NCI-H1105 (cell line): ENCODE results near the gene NUTM2E.
A peak's percentile ranks its signal among the peaks of the same experiment; 100 is the strongest.
"Not testable (repeated sequence)": the region's sequence is repeated elsewhere in the genome, so short reads cannot be mapped to it uniquely, and the experiment has no call there.

Experiments used
- DNase-seq: peaks from one replicate; lab custom pipeline; 2025; lab: John Stamatoyannopoulos, UW

Gene NUTM2E, protein sequence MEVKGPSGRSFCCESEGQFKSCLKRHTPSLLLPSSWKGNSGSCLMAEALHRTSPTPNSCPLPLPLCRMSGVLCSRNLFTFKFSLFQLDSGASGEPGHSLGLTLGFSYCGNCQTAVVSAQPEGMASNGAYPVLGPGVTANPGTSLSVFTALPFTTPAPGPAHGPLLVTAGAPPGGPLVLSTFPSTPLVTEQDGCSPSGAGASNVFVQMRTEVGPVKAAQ (N-terminal part only)

DNA sequence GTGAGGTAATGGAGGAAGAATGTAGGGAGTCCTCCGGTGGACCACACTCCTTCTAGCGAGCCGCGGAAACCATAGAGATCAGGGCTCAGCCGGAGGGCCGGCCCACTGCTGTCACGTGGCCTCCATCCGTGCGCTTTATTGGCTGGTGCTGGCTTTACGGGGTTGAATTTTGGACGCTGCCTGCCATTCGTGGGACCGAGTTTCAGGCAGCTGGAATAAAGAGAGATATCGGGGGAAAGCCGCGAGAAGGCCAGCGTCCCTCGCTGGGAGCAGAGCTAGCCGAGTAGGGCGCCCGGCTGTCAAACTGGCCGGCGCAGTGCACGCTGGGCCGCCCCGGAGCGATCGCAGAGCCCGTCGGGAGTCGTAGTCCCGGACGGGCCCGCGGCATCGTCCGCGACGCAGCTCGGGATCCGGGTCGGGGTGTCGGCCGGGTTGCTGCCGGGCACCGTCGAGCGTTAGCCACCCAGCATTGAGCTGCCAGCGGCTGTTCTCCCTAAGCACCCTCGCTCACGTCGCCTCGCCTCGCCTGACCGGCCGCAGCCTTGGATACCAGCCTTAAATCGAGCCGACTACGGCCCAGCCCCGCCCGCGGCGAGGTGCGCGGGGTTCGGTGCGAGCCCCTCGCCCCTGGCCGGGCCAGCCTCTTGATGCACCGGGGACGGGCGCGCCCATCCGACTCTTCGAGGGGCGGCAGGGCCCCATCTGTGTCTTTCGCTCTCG, at the start of gene NUTM2E:
TSS of gene NUTM2E (plus strand) at position 244 of the 720 bp plus-strand sequence. CDS start 15,002 bp downstream, outside the sequence.
- DNase-seq, result peak; percentile 10

DNA sequence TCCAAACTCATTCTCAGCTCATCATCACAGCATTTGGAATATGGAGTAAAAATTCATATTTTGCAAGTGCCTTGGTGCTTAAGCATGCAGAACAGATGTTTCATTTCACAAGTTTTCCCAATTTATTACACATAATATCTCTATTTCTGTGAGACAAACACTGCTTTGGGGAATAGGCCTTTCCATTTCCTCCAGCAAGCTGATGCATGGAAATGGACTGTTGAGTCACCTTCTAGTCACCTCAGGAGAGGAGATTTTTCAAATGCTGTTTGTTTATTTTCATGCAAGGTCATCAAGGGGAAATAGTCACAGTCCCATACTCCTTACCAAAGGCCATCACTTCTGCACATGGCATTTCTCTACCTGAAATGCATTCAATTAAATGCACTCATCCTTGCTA, 48.5 kb upstream of the NUTM2E start:
- not testable (repeated sequence) for DNase-seq

DNA sequence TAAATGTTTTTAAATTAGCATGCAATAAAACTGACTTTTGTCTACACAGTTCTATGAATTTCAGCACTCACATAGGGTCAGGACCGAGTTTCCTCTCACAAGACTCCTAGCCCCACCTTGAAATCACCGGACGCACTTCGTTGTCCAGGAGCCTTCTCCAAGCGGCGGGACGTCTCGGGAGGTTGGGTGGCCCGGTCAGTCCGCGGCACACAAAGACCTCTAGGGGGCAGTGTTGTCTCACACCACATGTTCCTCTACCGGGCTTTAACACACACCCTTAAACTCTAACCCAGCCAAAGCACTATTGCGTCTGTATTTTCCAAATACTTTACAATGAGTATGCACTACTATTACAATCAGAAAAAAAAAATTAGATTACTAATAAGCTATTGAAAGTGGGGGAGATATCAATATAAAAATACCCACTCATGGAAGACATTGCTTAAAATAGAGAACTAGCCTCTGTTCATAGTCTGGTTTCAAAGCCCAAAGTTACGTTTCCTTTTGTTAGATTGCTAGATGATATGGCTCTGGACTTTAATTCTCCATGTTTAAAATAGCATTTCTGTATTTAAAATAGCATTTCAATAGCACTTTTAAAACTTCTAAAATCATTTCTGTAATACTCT, 47.1 kb upstream of the NUTM2E start:
- not testable (repeated sequence) for DNase-seq

DNA sequence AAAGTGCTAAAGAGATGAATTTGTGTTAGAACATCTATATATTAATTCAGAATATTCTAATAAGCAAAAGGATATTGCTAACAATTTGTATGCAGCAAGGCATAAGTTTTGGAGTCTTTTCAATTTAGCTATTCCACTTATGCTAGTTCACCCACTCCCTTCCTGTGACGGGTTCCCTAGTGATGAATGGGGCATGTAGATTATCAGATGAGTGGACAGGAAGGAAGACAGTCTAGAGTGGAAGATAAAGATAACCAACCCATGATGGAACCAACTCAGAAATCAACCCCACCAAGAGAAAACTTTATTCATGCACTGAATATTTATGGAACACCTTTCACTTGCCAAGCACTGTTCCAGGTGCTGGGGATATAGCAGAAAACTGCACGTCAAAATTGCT, 46.5 kb upstream of the NUTM2E start:
- DNase-seq, result not testable (repeated sequence)

DNA sequence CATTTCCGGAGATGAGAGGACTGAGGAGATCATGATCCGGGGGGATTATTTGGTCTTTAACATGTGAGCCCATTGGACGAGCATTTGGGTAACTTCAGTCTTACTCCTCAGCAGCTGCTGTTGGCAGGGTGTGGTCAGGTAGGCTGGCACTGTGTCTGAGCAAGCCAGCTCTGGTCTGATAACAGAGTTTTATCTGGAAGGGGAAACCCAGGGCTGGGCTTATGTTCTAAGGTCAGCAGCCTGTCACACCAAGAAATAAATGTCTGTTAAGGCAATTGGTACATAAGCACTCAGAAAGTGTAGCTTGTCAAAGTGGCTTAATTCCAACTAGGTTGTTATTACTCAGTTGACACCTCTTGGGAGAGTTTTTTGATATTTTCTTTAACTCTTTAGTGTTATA, 45.0 kb upstream of the NUTM2E start:
- not testable (repeated sequence) for DNase-seq

DNA sequence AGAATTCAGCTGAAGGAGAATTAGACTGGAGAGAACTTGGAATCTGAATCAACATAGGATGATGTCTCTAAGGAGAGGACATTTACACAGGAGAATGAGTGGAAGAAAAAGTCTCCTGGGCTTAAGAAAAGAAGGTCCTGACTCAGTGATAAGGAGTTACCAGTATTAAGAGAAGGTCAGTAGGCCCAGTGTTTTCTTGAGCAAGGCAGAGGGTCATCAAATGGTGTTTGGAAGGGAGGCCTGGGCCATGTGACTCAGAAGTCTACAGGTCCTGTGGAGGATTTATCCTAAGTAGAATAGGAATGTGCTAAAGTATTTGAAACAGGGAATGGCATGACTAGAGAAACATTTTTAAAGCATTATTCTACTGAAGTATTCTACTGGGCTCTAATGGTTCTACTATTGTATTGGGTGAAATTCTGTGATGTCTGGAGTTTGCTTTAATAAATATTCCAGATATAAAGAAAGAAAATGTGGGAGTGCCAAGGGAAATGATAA, 39.0 kb upstream of the NUTM2E start:
- not testable (repeated sequence) for DNase-seq

DNA sequence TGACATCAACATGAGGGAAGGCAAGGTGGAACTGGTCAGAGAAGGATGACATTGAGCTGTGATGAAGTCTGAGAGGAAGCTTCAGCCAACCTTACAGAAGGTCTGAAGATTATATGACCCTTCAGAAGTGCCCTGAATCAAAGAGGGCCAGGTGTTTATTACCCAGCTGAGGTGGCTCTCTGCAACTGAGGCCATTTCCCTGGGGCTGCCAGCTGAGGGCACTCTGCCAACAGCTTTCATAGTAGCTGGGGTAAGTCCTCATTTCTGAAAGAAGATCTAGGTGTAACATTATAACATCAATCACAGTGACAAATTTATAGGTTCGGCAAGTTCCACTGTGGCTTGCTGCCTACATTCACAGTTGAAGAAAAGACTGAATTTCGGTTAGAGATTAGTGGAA, 37.2 kb upstream of the NUTM2E start:
- DNase-seq, result not testable (repeated sequence)

DNA sequence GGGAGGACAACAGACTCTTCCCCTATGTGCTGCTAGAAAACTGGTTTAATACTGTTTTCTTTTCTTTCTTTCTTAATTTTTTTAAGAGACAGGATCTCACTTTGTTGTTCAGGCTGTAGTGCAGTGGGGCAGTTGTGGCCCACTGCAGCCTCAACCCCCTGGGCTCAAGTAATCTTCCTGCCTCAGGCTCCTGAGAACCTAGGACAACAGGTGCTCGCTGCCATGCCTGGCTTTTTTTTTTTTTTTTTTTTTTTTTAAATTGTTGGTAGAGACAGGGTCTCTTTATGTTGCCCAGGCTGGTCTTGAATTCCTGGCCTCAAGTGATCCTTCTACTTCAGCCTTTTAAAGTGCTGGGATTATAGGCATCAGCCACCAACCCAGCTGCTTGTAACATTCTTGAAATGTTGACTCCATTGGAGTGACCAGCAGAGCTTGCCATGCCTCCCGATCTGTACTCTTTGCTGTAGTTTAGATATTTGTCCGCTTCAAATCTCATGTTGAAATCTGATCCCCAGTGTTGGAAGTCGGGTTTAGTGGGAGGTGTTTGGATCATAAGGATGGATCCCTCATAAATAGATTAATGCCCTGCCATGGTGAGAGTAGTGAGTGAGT, 34.5 kb upstream of the NUTM2E start:
- not testable (repeated sequence) for DNase-seq

DNA sequence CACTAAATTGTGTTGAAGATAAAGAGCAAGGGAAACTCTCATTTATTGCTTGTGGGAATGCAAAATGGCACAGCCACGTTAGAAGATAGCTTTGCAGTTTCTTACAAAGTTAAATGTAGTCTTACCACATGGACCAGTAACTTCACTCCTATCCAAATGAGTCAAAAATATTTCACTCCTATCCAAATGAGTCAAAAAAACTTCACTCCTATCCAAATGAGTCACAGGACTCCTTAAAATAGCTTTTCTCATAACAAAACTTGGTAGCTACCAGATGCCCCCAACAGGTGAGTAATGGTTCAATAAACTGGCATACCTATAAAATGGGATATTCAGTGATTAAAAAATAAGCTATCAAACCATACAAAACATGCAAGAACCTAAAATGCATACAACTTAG, 27.2 kb upstream of the NUTM2E start:
- DNase-seq, result not testable (repeated sequence)

DNA sequence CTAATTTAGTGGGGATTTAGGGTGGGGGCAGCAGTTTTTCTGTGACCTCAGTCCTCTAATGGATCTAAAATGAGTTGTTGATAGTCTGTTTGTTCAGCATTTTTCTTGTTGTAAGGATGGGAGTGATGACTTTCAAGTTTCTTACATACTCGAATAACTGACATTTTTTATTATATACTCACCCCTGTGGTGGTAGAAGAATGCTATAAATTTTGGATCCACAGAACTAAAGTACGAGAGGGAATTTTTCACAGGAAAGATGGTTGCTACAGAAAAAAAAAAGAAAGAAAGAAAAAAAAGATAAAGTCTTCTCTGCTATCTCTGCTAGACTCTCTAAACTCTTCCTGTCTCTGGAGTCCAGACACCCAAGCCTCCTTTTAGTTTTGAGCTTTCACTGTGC, 20.7 kb upstream of the NUTM2E start:
- not testable (repeated sequence) for DNase-seq

DNA sequence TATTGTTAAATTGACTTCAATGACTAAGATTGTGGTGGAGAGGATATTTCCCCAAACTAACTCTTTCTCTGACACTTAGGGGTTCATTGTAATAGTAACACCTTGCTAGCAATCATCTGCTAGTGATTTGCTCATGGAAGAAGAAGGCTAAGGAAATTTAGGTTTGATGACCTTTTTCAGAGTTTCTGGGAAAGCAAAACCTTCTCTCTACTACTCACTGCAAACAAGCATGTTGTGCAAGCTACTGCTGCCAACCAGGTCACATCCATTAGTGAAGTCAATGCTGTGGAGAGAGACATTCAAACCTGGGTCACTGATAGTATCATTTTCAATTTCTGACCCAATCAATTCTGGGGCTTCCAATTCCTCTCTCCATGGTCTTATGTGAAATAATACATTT, 14.6 kb upstream of the NUTM2E start:
- not testable (repeated sequence) for DNase-seq

DNA sequence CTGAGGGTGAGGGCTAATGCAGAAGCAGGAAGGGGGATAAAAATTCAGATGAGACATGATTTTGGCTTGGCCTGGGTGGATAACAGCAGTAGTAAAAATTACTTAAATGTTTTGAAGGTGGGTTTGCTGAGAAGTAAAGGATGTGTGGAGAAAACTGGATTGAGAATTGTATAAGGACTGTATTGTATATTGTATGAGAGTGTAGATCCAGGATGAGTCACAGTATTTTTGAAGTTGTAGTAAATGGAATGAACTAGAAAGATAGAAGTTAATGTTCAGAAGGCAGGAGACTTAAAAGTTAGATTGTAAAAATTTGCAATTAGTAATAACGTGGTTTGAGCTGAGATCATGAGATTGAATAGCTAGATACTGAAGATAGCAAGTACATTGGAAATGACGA, 10.2 kb upstream of the NUTM2E start:
- not testable (repeated sequence) for DNase-seq

DNA sequence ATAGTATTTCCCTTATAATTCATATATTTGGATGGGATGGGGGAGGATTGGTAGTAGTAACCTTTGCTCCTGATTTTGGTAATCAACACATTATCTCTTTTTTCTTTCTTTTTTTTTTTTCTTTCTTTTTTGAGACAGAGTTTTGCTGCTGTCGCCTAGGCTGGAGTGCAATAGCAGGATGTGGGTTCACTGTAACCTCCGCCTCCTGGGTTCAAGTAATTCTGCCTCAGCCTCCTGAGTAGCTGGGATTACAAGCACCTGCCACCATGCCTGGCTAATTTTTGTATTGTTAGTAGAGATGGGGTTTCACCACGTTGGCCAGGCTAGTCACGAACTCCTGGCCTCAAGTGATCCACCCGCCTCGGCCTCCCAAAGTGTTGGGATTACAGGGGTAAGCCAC, 3.2 kb upstream of the NUTM2E start:
- DNase-seq, result not testable (repeated sequence)

DNA sequence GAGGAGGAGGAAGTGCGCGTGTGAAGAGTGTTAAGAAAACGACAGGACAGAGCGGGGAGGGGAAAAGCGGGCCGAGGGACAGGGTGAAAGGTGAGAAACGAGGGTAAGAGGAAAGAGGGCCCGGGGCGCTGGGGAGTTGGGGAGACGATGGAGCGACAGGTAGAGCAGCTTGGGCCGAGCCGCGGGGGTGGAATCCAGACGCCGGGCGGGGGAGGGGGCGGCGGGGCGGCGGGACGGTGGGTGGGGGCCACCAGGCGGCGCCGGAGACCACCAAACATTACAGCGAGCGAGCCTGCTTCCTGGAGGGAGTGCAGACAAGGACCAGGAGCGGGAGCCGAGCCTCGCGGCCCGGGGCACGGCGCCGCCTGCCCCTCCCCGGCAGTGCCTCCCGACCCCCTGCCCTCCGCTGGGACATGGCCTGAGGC, 940 bp upstream of the NUTM2E start:
- not testable (repeated sequence) for DNase-seq

DNA sequence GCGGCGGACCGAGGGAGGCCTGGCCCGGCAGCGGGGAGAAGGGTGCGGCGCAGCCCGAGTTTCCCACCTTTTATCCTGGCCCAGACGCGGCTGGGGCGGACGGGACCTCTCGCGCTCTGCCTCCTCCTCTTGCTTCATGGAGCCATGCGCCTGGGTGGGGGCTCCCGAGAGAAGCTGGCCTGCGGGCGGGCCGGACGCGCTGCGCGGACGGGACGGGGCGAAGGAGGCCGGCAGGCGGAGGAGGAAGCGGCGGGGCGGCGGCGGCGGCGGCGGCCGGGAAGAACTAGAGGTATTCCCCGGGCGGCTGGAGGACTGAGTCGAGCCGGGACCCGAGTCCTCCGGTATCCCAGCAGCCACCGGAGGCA, 426 bp upstream of the NUTM2E start:
- not testable (repeated sequence) for DNase-seq

DNA sequence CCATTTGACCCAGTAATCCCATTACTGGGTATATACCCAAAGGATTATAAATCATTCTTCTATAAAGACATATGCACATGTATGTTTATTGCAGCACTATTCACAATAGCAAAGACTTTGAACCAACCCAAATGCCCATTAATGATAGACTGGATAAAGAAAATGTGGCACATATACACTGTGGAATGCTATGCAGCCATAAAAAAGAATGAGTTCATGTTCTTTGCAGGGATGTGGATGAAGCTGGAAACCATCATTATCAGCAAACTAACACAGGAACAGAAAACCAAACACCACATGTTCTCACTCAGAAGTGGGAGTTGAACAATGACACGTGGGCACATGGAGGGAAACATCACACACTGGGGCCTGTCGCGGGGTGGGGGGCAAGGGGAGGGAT, 7.3 kb downstream of the NUTM2E start:
- DNase-seq, result not testable (repeated sequence)

DNA sequence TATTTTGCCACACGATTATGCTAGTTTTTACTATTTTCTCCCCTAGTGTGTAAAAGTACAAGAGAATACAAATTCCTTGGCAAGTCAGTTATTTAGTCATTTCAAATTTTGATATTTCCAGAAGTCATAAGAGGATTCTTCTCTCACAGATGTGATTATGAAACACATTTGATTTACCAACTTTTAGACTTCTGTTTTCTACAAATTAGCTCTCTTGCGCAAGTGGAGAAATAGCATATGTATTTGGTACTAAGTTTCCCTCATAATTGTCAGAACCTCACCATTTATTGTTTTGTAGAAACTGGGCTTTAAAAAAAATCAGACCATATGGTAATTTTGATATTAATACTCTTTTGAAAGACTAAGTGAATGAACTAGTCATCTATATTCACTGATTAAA, 9.4 kb downstream of the NUTM2E start:
- DNase-seq, result not testable (repeated sequence)

DNA sequence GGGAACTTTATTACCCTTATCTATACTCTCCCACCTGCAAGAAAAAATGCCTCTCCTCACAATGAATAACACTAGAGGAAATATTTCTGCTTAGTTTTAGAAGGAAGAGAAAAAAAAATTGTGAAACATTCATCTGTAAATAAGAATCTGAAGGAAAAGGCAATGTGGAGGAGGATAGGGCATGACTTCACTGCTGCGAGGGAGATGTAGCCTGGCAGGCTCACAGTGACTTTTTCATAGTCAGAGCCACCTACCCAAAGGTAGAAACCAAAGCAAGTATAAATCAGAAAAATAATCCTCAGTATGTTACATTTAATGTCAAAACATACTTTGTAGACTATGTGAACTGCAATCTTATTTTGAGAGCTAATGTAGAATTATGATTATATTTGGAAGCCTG, 10.4 kb downstream of the NUTM2E start:
- DNase-seq, result not testable (repeated sequence)

DNA sequence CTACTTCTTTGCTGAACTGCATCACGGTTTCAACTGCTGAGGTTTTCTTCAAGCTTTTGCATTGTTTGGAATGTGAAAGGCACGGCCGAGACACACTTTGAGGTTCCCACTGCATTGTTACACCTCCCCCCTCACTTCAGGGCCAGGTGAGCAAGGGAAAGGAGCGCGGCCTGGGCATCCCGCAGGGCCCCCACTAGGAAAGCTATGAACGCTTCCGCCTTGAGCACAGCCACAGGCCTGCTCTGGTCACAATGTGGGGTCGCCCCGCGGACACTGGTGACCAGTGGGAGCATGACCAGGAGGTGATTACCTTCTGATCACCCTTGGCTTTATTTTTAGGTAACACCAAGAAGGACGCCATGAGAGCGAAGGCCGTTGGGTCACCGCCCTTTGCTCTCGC, 11.9 kb downstream of the NUTM2E start:
- not testable (repeated sequence) for DNase-seq

DNA sequence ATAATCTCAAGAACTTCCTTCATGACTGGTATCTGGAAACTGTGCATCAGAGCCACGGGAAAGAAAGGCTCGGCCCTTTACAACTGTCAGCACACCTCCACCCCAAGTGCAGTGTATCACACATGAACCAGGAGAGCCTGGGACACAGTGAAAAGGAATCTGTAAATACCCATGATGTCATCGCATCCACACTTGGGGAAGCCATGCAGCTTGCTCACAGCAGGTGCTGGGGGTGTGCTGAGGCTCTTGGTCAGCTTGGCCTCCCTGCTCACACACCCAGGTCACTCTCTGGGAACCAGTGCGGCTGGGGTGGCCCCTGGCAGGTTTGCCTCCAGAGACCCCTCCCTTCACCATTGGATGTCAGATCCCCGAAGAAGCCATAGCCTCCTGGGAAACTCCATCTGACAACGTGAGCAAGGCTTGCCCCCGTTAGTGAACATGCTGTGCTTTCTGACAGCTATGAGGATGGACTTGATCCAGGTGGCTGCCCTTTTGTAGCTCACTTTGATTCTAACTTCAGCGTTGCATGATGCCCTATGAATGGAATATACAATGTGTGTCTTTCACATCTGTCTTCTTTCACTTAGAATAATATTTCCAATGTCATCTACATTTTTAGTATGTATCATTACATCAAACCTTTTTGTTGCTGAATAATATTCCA, 26.8 kb downstream of the NUTM2E start:
- DNase-seq, result not testable (repeated sequence)

DNA sequence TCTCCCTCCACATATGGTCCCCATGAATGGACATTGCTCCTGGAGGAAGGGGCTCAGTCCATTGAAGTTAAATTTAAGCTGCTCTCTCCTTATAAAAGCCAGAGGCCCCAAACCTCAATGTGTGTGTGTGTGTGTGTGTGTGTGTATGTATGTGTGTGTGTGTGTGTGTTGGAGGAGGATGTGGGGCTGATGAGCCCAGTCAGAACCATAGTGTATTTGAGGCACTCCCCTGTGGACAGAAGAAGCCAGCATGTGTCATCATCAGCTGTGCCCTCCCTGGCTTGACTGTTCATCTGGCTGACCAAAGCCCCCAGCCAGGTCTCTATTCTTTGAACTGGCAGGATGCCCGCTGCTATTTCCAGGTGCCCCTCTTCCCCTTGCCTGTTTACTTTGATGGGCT, 35.7 kb downstream of the NUTM2E start:
- not testable (repeated sequence) for DNase-seq

DNA sequence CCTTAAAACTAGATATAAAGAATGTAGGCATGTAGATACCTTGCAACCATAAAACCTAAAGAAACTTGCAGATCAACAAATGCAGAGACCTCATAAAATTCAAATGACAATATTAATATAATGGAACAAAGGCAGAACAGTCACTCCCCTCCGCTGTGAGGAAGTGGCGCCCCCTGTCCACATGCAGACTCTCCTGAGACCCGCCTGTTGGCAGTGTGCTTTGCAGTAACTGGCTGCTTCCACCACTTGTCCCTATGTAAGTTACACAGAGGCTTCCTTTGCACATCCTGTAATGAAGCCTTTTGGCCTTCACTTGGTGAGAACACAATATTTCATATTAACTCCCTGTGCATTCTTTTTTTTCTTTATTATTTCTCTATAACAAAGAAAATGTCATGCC, 36.3 kb downstream of the NUTM2E start:
- DNase-seq, result not testable (repeated sequence)
